Esophagus muscularis mucosa (tissue), 4 donors: ENCODE data around the gene USP48.

Experiments
- EP300 ChIP-seq: sonication (generic); formaldehyde crosslinking; IDR thresholded peaks from one replicate; pipeline ENCODE4 v1.6.1; 2017; ENCODE audit warnings: antibody characterized with exemption
- POLR2A ChIP-seq: fragments of 450-650 bp; IDR thresholded peaks from one replicate; pipeline ENCODE4 v1.6.1; 2017; ENCODE audit warnings: antibody characterized with exemption, moderate library complexity, mild to moderate bottlenecking, low read depth
- POLR2AphosphoS5 ChIP-seq, 2 donors: sonication (generic); formaldehyde crosslinking; IDR thresholded peaks; one replicate each; pipeline ENCODE4 v1.6.1; 2017; ENCODE audit warnings: antibody characterized with exemption in 2 of 2
- TF ChIP-seq, protein P1 (sequence below), 3 experiments: fragments of 200-600 bp in 2 of 3; fragments of 450-650 bp in 1 of 3; sonication (generic) in 2 of 3; IDR thresholded peaks; one replicate each; pipeline ENCODE4 v1.5.1; 2017 to 2019; ENCODE audit warnings: antibody characterized with exemption in 3 of 3, mild to moderate bottlenecking in 2 of 3, moderate library complexity in 1 of 3

DNA sequence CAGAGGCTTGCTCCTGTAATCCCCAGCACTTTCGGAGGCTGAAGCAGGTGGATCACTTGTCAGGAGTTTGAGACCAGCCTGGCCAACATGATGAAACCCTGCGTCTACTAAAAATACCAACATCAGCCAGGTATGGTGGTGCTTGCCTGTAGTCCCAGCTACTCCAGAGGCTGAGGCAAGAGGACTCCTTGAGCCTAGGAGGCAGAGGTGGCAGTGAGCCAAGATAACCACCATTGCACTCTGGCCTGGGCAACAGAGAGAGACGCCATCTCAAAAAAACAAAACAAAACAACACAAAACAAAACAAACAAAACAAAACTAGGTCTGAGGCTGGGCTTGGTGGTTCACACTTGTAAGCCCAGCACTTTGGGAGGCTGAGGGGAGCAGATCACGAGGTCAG, 75.1 kb downstream of the USP48 start:
- TF ChIP-seq, protein P1, sequence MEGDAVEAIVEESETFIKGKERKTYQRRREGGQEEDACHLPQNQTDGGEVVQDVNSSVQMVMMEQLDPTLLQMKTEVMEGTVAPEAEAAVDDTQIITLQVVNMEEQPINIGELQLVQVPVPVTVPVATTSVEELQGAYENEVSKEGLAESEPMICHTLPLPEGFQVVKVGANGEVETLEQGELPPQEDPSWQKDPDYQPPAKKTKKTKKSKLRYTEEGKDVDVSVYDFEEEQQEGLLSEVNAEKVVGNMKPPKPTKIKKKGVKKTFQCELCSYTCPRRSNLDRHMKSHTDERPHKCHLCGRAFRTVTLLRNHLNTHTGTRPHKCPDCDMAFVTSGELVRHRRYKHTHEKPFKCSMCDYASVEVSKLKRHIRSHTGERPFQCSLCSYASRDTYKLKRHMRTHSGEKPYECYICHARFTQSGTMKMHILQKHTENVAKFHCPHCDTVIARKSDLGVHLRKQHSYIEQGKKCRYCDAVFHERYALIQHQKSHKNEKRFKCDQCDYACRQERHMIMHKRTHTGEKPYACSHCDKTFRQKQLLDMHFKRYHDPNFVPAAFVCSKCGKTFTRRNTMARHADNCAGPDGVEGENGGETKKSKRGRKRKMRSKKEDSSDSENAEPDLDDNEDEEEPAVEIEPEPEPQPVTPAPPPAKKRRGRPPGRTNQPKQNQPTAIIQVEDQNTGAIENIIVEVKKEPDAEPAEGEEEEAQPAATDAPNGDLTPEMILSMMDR (IDR thresholded peaks at IDR 0.05): no peak
- TF ChIP-seq POLR2AphosphoS5 (IDR thresholded peaks at IDR 0.05): no peak
- TF ChIP-seq EP300: no peak
- no peak for TF ChIP-seq POLR2A
